ENCODE measurements around the gene SORBS2.

The SORBS2 gene

DNA sequence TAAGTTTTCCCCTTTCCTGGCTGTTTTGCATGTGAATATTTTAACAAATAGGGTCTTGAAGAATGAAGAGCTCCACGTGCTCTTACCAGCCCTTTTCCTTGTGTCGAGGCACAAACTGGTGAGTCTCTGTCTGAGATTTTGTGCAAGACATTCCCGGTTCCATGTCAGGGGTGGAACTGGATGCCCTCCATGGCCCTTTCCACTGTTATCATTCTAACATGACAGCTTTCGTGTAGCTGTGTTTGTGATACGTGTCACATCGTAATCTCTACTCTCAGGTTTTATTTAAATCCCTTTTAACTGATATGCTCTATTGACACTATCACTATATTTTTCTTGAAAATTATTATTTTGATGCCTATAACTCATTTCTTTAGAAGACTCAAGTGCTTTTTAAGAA lies 130.4 kb downstream of the SORBS2 start:
- no peak overlapping the region for H3K4me3 ChIP-seq (ENCODE audit: low read length)
- no CpG with 5 or more reads among the region's 6 CpGs for WGBS (ENCODE audit: extremely low coverage, insufficient coverage, low lambda C conversion rate)
- H3K18ac ChIP-seq (ENCODE audit: low read length), result no peak overlapping the region
- no peak overlapping the region for H2BK15ac ChIP-seq (replicated peaks; ENCODE audit: low read depth)
- H3K23ac ChIP-seq (ENCODE audit: low read length), result no peak overlapping the region
- H3K9ac ChIP-seq (ENCODE audit: low read length), result no peak overlapping the region
- no peaks in the 10 kb centered on the region for H3K79me2 ChIP-seq (ENCODE audit: control insufficient read depth, insufficient read depth, low read length)
- H3K4ac ChIP-seq (ENCODE audit: low read depth, low read length), result no peak overlapping the region
- no peaks in the 10 kb centered on the region for H3K27me3 ChIP-seq (ENCODE audit: insufficient read depth, low read length, poor library complexity)
- no peak for DNase-seq
- no peak overlapping the region for H3K4me2 ChIP-seq (ENCODE audit: low read length)
- H3K36me3 ChIP-seq (ENCODE audit: control insufficient read depth, insufficient read depth, low read length), result no peaks in the 10 kb centered on the region
- H3K27ac ChIP-seq (ENCODE audit: low read depth, low read length), result no peak overlapping the region
- no peak overlapping the region for H2AK5ac ChIP-seq (ENCODE audit: low read length)
- H2BK120ac ChIP-seq (ENCODE audit: low read depth, low read length), result no peak overlapping the region
- no peak overlapping the region for H4K5ac ChIP-seq (ENCODE audit: low read length)
- H4K8ac ChIP-seq (ENCODE audit: low read depth, low read length), result no peak overlapping the region
- H3K79me1 ChIP-seq (ENCODE audit: low read length), result no peaks in the 10 kb centered on the region
- H3K56ac ChIP-seq (ENCODE audit: low read length), result no peak overlapping the region
- no peaks in the 10 kb centered on the region for H3K4me1 ChIP-seq (ENCODE audit: control insufficient read depth, low read depth, low read length)
- no peak overlapping the region for H2BK5ac ChIP-seq (ENCODE audit: low read length)

DNA sequence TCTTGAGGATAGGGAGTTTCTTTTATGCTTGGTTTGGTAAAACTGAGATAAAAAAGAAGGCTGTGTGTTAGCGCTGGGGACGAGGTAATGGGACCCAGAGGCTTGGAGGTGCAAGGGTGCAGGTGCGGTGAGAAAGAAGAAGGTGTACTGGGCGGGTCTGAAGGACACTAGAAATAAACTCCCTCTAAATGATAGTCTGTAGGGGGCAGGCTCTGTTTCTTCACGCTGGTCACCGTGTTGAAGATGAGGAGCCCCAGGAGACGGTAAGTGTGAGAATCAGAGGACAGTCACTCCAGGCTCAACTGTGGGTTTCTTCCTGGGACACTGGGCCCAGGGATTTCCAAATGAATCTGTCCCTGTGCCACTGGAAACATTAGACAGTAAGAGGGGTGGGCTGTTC lies 131.4 kb downstream of the SORBS2 start:
- no peak overlapping the region for H2BK15ac ChIP-seq (replicated peaks; ENCODE audit: low read depth)
- no peak overlapping the region for H3K9ac ChIP-seq (ENCODE audit: low read length)
- no peak overlapping the region for H3K4me2 ChIP-seq (ENCODE audit: low read length)
- no peaks in the 10 kb centered on the region for H3K79me2 ChIP-seq (ENCODE audit: control insufficient read depth, insufficient read depth, low read length)
- no peak overlapping the region for H3K4me3 ChIP-seq (ENCODE audit: low read length)
- no peak overlapping the region for H3K4ac ChIP-seq (ENCODE audit: low read depth, low read length)
- H3K79me1 ChIP-seq (ENCODE audit: low read length), result no peaks in the 10 kb centered on the region
- WGBS (ENCODE audit: extremely low coverage, insufficient coverage, low lambda C conversion rate), result no CpG with 5 or more reads among the region's 7 CpGs
- H3K27me3 ChIP-seq (ENCODE audit: insufficient read depth, low read length, poor library complexity), result no peaks in the 10 kb centered on the region
- H3K23ac ChIP-seq (ENCODE audit: low read length), result no peak overlapping the region
- H3K4me1 ChIP-seq (ENCODE audit: control insufficient read depth, low read depth, low read length), result no peaks in the 10 kb centered on the region
- no peak overlapping the region for H3K18ac ChIP-seq (ENCODE audit: low read length)
- H2BK5ac ChIP-seq (ENCODE audit: low read length), result no peak overlapping the region
- no peak overlapping the region for H3K56ac ChIP-seq (ENCODE audit: low read length)
- no peak overlapping the region for H2BK120ac ChIP-seq (ENCODE audit: low read depth, low read length)
- H4K8ac ChIP-seq (ENCODE audit: low read depth, low read length), result no peak overlapping the region
- no peak overlapping the region for H4K5ac ChIP-seq (ENCODE audit: low read length)
- no peak overlapping the region for H3K27ac ChIP-seq (ENCODE audit: low read depth, low read length)
- no peak for DNase-seq
- H3K36me3 ChIP-seq (ENCODE audit: control insufficient read depth, insufficient read depth, low read length), result no peaks in the 10 kb centered on the region
- H2AK5ac ChIP-seq (ENCODE audit: low read length), result no peak overlapping the region

DNA sequence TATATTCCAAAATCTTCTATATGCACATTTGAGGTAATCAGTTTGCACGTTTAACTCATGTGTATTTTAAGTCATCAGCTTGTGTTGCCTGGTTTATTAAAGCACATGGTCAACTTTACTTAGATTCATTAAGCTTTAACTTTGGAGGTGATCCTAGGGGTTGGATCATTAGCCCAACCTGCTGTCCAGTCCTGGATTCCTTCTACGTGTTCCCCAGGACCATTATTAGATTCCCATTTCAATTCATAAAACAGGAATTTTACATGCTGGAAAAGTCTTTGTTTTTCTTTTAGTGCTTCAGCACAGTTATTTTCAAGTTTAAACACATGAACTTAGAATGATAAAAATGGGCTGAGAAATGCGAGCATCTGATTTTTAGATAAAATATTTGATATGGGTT lies 132.5 kb downstream of the SORBS2 start:
- H3K4ac ChIP-seq (ENCODE audit: low read depth, low read length), result no peak overlapping the region
- no peak overlapping the region for H3K56ac ChIP-seq (ENCODE audit: low read length)
- whole genome bisulfite sequencing (ENCODE audit: extremely low coverage, insufficient coverage, low lambda C conversion rate), result no CpG with 5 or more reads among the region's 3 CpGs
- no peaks in the 10 kb centered on the region for H3K4me1 ChIP-seq (ENCODE audit: control insufficient read depth, low read depth, low read length)
- H3K4me3 ChIP-seq (ENCODE audit: low read length), result no peak overlapping the region
- H3K79me2 ChIP-seq (ENCODE audit: control insufficient read depth, insufficient read depth, low read length), result no peaks in the 10 kb centered on the region
- no peak for DNase-seq
- H3K18ac ChIP-seq (ENCODE audit: low read length), result no peak overlapping the region
- H4K8ac ChIP-seq (ENCODE audit: low read depth, low read length), result no peak overlapping the region
- no peak overlapping the region for H2BK15ac ChIP-seq (replicated peaks; ENCODE audit: low read depth)
- H2BK120ac ChIP-seq (ENCODE audit: low read depth, low read length), result no peak overlapping the region
- no peaks in the 10 kb centered on the region for H3K79me1 ChIP-seq (ENCODE audit: low read length)
- H3K36me3 ChIP-seq (ENCODE audit: control insufficient read depth, insufficient read depth, low read length), result no peaks in the 10 kb centered on the region
- H3K4me2 ChIP-seq (ENCODE audit: low read length), result no peak overlapping the region
- H2BK5ac ChIP-seq (ENCODE audit: low read length), result no peak overlapping the region
- no peak overlapping the region for H4K5ac ChIP-seq (ENCODE audit: low read length)
- no peak overlapping the region for H3K23ac ChIP-seq (ENCODE audit: low read length)
- no peak overlapping the region for H3K9ac ChIP-seq (ENCODE audit: low read length)
- H3K27me3 ChIP-seq (ENCODE audit: insufficient read depth, low read length, poor library complexity), result no peaks in the 10 kb centered on the region
- no peak overlapping the region for H2AK5ac ChIP-seq (ENCODE audit: low read length)
- no peak overlapping the region for H3K27ac ChIP-seq (ENCODE audit: low read depth, low read length)

- H3K79me1 ChIP-seq (ENCODE audit: low read length), result no peaks in the 10 kb centered on the region
Measured at GRCh38 chr4:185677637-185678314, 134.2 kb downstream of the SORBS2 start.

GRCh38 chr4:185672618-185673017 lies 139.4 kb downstream of the SORBS2 start:
- H3K36me3 ChIP-seq (ENCODE audit: control insufficient read depth, insufficient read depth, low read length), result no peaks in the 10 kb centered on the region
- no peak overlapping the region for H3K23ac ChIP-seq (ENCODE audit: low read length)
- no peak for DNase-seq
- no peak overlapping the region for H2BK15ac ChIP-seq (replicated peaks; ENCODE audit: low read depth)
- no CpG with 5 or more reads among the region's 4 CpGs for WGBS (ENCODE audit: extremely low coverage, insufficient coverage, low lambda C conversion rate)
- no peaks in the 10 kb centered on the region for H3K79me2 ChIP-seq (ENCODE audit: control insufficient read depth, insufficient read depth, low read length)
- H2AK5ac ChIP-seq (ENCODE audit: low read length), result no peak overlapping the region
- no peak overlapping the region for H3K9ac ChIP-seq (ENCODE audit: low read length)
- H3K18ac ChIP-seq (ENCODE audit: low read length), result no peak overlapping the region
- no peaks in the 10 kb centered on the region for H3K4me1 ChIP-seq (ENCODE audit: control insufficient read depth, low read depth, low read length)
- H4K8ac ChIP-seq (ENCODE audit: low read depth, low read length), result no peak overlapping the region
- no peak overlapping the region for H2BK5ac ChIP-seq (ENCODE audit: low read length)
- no peak overlapping the region for H4K5ac ChIP-seq (ENCODE audit: low read length)
- no peaks in the 10 kb centered on the region for H3K27me3 ChIP-seq (ENCODE audit: insufficient read depth, low read length, poor library complexity)
- H3K4me2 ChIP-seq (ENCODE audit: low read length), result no peak overlapping the region
- no peak overlapping the region for H3K4me3 ChIP-seq (ENCODE audit: low read length)
- no peaks in the 10 kb centered on the region for H3K79me1 ChIP-seq (ENCODE audit: low read length)
- H3K56ac ChIP-seq (ENCODE audit: low read length), result no peak overlapping the region
- H3K27ac ChIP-seq (ENCODE audit: low read depth, low read length), result no peak overlapping the region
- H2BK120ac ChIP-seq (ENCODE audit: low read depth, low read length), result no peak overlapping the region
- no peak overlapping the region for H3K4ac ChIP-seq (ENCODE audit: low read depth, low read length)

More at GRCh38 chr4:185677637-185678314, 134.2 kb downstream of the SORBS2 start:
- H4K5ac ChIP-seq (ENCODE audit: low read length), result no peak overlapping the region
- DNase-seq, result no peak
- no peak overlapping the region for H4K8ac ChIP-seq (ENCODE audit: low read depth, low read length)
- no peaks in the 10 kb centered on the region for H3K79me2 ChIP-seq (ENCODE audit: control insufficient read depth, insufficient read depth, low read length)
- H3K4me3 ChIP-seq (ENCODE audit: low read length), result no peak overlapping the region
- H3K4me2 ChIP-seq (ENCODE audit: low read length), result no peak overlapping the region
- H3K27ac ChIP-seq (ENCODE audit: low read depth, low read length), result no peak overlapping the region
- H2BK5ac ChIP-seq (ENCODE audit: low read length), result no peak overlapping the region
- H3K23ac ChIP-seq (ENCODE audit: low read length), result no peak overlapping the region
- H3K56ac ChIP-seq (ENCODE audit: low read length), result no peak overlapping the region
- H3K4me1 ChIP-seq (ENCODE audit: control insufficient read depth, low read depth, low read length), result no peaks in the 10 kb centered on the region
- H3K18ac ChIP-seq (ENCODE audit: low read length), result no peak overlapping the region
- no peak overlapping the region for H3K4ac ChIP-seq (ENCODE audit: low read depth, low read length)
- no peak overlapping the region for H2BK15ac ChIP-seq (replicated peaks; ENCODE audit: low read depth)
- no peak overlapping the region for H2BK120ac ChIP-seq (ENCODE audit: low read depth, low read length)
- H2AK5ac ChIP-seq (ENCODE audit: low read length), result no peak overlapping the region
- no peaks in the 10 kb centered on the region for H3K27me3 ChIP-seq (ENCODE audit: insufficient read depth, low read length, poor library complexity)
- H3K9ac ChIP-seq (ENCODE audit: low read length), result no peak overlapping the region
- no peaks in the 10 kb centered on the region for H3K36me3 ChIP-seq (ENCODE audit: control insufficient read depth, insufficient read depth, low read length)
- no CpG with 5 or more reads among the region's 1 CpG for WGBS (ENCODE audit: extremely low coverage, insufficient coverage, low lambda C conversion rate)

- H3K27me3 ChIP-seq (ENCODE audit: insufficient read depth, low read length, poor library complexity), result no peaks in the 10 kb centered on the region
- no peak overlapping the region for H4K8ac ChIP-seq (ENCODE audit: low read depth, low read length)
- H3K9ac ChIP-seq (ENCODE audit: low read length), result no peak overlapping the region
- H2BK15ac ChIP-seq (replicated peaks; ENCODE audit: low read depth), result no peak overlapping the region
- no peak overlapping the region for H3K56ac ChIP-seq (ENCODE audit: low read length)
- WGBS (ENCODE audit: extremely low coverage, insufficient coverage, low lambda C conversion rate), result no CpG with 5 or more reads among the region's 2 CpGs
- H4K5ac ChIP-seq (ENCODE audit: low read length), result no peak overlapping the region
- no peaks in the 10 kb centered on the region for H3K79me2 ChIP-seq (ENCODE audit: control insufficient read depth, insufficient read depth, low read length)
- H3K4me1 ChIP-seq (ENCODE audit: control insufficient read depth, low read depth, low read length), result no peaks in the 10 kb centered on the region
- H2AK5ac ChIP-seq (ENCODE audit: low read length), result no peak overlapping the region
- no peak overlapping the region for H3K4me3 ChIP-seq (ENCODE audit: low read length)
- no peak overlapping the region for H3K4ac ChIP-seq (ENCODE audit: low read depth, low read length)
- H3K36me3 ChIP-seq (ENCODE audit: control insufficient read depth, insufficient read depth, low read length), result no peaks in the 10 kb centered on the region
- no peak overlapping the region for H3K27ac ChIP-seq (ENCODE audit: low read depth, low read length)
- H2BK5ac ChIP-seq (ENCODE audit: low read length), result no peak overlapping the region
- H3K23ac ChIP-seq (ENCODE audit: low read length), result no peak overlapping the region
- no peak for DNase-seq
- no peaks in the 10 kb centered on the region for H3K79me1 ChIP-seq (ENCODE audit: low read length)
- no peak overlapping the region for H3K18ac ChIP-seq (ENCODE audit: low read length)
- no peak overlapping the region for H3K4me2 ChIP-seq (ENCODE audit: low read length)
- no peak overlapping the region for H2BK120ac ChIP-seq (ENCODE audit: low read depth, low read length)
Measured at GRCh38 chr4:185672151-185672550, 139.8 kb downstream of the SORBS2 start.
